Ishikawa (cell line): ENCODE results near the gene TRIM2.

Source experiments
- CREB1 ChIP-seq: IDR thresholded peaks from 2 replicates; pipeline ENCODE4 v1.6.1; 2012; ENCODE audit warnings: low read depth
- EP300 ChIP-seq: IDR thresholded peaks from 2 replicates; pipeline ENCODE4 v1.6.1; 2012; ENCODE audit warnings: borderline replicate concordance
- FOXM1 ChIP-seq: IDR thresholded peaks from 2 replicates; pipeline ENCODE4 v1.6.1; 2012; ENCODE audit warnings: low read depth, borderline replicate concordance
- RAD21 ChIP-seq: IDR thresholded peaks from 2 replicates; pipeline ENCODE4 v1.6.1; 2012; ENCODE audit warnings: low read depth
- TAF1 ChIP-seq: IDR thresholded peaks from 2 replicates; pipeline ENCODE4 v1.6.1; 2012; ENCODE audit warnings: low read depth, mild to moderate bottlenecking
- YY1 ChIP-seq: IDR thresholded peaks from 2 replicates; pipeline ENCODE4 v1.6.1; 2012; ENCODE audit warnings: low read depth
- ZBTB7A ChIP-seq: IDR thresholded peaks from 2 replicates; pipeline ENCODE4 v1.6.1; 2012; ENCODE audit warnings: low read depth
- TF ChIP-seq, protein P1 (sequence below): IDR thresholded peaks from 2 replicates; pipeline ENCODE4 v1.6.1; 2012

DNA sequence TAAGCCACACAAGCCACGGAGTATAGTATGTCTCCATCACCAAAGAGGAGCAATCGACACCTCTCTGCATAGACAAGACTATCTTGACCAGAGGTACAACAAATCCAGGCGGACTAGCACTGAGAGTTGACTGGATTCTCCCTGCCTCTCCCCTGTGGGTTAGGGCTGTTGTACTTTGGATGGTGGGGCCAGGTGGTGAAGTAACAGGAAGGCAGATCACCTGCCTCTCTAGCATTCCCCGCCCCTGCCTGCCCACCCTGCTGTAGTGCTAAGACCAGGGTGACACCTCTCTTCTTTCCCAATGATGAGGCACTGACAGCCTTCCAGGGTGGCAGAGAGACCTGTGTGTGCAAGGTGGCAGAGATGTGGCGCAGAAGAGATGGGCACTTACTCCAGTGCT lies 47.5 kb upstream of the TRIM2 start:
- no peak for TF ChIP-seq RAD21
- no peak for TF ChIP-seq FOXM1
- TF ChIP-seq EP300, result no peak
- no peak for TF ChIP-seq YY1
- no peak for TF ChIP-seq CREB1
- TF ChIP-seq TAF1, result no peak
- TF ChIP-seq, protein P1, sequence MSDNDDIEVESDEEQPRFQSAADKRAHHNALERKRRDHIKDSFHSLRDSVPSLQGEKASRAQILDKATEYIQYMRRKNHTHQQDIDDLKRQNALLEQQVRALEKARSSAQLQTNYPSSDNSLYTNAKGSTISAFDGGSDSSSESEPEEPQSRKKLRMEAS, result no peak
- TF ChIP-seq ZBTB7A, result no peak
